Psoas muscle (tissue), 8 donors: ENCODE measurements around the gene C3orf80. TPM values are rescaled to one million over a fixed set of nuclear protein-coding genes. Genes with fewer than 3 reads are reported as not detected.

ENCODE experiments used
- ATAC-seq, 4 donors: fragments of 200-7000 bp; cut with Tn5 transposase; one replicate each; pipeline ENCODE4 v1.9.1; 2020; ENCODE audit warnings: moderate library complexity in 3 of 4, mild to moderate bottlenecking in 2 of 4
- DNase-seq, 2 donors: peaks; one replicate each; pipeline ENCODE4 v3.0.0-alpha.2; 2020
- H3K27ac ChIP-seq: fragments of 200-600 bp; one replicate; pipeline ENCODE4 v1.8.0; 2022
- H3K27me3 ChIP-seq, 3 donors: fragments of 200-600 bp in 1 of 3; one replicate each; pipeline versions ENCODE4 v1.6.1 to v1.8.0; 2013 to 2022; ENCODE audit warnings: low read length in 2 of 3, mild to moderate bottlenecking in 2 of 3, moderate library complexity in 1 of 3; ENCODE audit not compliant: insufficient read depth in 3 of 3
- H3K36me3 ChIP-seq, 2 donors: fragments of 200-600 bp in 1 of 2; one replicate each; pipeline versions ENCODE4 v1.6.1 to v1.8.0; 2013 to 2022; ENCODE audit warnings: low read depth in 1 of 2, mild to moderate bottlenecking in 1 of 2, moderate library complexity in 1 of 2; ENCODE audit not compliant: insufficient read depth in 1 of 2
- H3K4me1 ChIP-seq: fragments of 200-600 bp; one replicate; pipeline ENCODE4 v1.8.0; 2022
- H3K4me3 ChIP-seq: fragments of 200-600 bp; one replicate; pipeline ENCODE4 v1.8.0; 2022; ENCODE audit warnings: mild to moderate bottlenecking
- H3K9me3 ChIP-seq: fragments of 200-600 bp; one replicate; pipeline ENCODE4 v1.8.0; 2022
- WGBS, 3 donors: extraction: QIAGEN DNeasy Blood & Tissue Kit; methylation state at CpG; one replicate each; pipeline versions ENCODE4 v1.1.6 to v1.1.7; 2013; 5-methylcytosine and 5-hydroxymethylcytosine counted together
- intact Hi-C, 2 donors: fragments of 100-400 bp; cut with DNase I; formaldehyde crosslinking; loops; one replicate each; pipeline versions ENCODE4 v1.11.0 to v1.14.2; 2022
- polyA plus RNA-seq, 3 donors: library from polyadenylated mRNA; stranded (reverse); fragments of 200-250 nt; gene quantifications; one replicate each; pipeline ENCODE4 v1.2.3, GENCODE V29; 2013
- total RNA-seq, 4 donors: library from RNA; stranded (reverse); fragmentation: NEBNext Ultra II Directional in 2 of 4; extraction: Animal tissue kit (Norgen Biotek cat#: 25700) in 2 of 4; gene quantifications; one replicate each; pipeline versions ENCODE4 v1.2.1 to v1.2.4, GENCODE V29; 2021 to 2023
- TF ChIP-seq, protein P1 (sequence below): fragments of 200-600 bp; IDR thresholded peaks from one replicate; pipeline ENCODE4 v1.8.0; 2022; ENCODE audit warnings: antibody characterized with exemption
- donor health status: healthy with polysubstance abuse.
- donor health status: DM: no; HTN: no; CAD: no; lungs with moderate emphysema.
- donor health status: Bipolar disorder and iron deficiency.
- donor health status: healthy.
- donor health status: DM: yes; HTN: yes; CAD: no.
- donor health status: DM: no; HTN: no; CAD: no.
- donor health status: DM: no; HTN: no; CAD: no.
- donor health status: DM: yes; HTN: yes; CAD: no.

Gene C3orf80
- total and polyA plus RNA-seq, 7 donors: 0.04 to 0.26 (median 0.07) TPM; not detected in 3

DNA sequence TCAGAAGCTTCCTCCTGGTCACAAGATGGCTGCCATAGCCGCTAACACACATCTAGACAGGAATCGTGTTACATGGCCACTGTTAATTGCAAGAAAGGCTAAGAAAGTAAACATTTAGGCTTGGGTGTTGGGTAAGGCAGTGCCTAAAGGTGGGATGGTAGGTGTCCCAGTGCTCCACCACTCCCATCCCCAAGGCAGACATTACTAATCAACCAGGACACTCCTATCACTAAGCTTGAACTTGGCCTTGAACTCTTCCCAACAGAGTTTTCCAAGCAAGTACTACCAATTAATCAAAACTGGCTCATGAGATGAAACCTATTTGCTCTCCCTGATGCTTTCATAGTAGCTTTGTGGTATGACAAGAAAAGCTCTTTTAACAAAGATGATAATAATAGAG, 37.9 kb upstream of the C3orf80 start:
- ATAC-seq (no peak), DNase-seq (no peak)
- TF ChIP-seq, protein P1, sequence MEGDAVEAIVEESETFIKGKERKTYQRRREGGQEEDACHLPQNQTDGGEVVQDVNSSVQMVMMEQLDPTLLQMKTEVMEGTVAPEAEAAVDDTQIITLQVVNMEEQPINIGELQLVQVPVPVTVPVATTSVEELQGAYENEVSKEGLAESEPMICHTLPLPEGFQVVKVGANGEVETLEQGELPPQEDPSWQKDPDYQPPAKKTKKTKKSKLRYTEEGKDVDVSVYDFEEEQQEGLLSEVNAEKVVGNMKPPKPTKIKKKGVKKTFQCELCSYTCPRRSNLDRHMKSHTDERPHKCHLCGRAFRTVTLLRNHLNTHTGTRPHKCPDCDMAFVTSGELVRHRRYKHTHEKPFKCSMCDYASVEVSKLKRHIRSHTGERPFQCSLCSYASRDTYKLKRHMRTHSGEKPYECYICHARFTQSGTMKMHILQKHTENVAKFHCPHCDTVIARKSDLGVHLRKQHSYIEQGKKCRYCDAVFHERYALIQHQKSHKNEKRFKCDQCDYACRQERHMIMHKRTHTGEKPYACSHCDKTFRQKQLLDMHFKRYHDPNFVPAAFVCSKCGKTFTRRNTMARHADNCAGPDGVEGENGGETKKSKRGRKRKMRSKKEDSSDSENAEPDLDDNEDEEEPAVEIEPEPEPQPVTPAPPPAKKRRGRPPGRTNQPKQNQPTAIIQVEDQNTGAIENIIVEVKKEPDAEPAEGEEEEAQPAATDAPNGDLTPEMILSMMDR: no peak
- Histone ChIP-seq H3K4me1 (no peaks in the 10 kb centered on the region), H3K36me3 (no peaks in the 10 kb centered on the region), H3K27me3 (peaks cover 0 to 8% (median 3%) of the 10 kb centered on the region in 3 donors), H3K4me3 (no peak overlapping the region), H3K9me3 (no peaks in the 10 kb centered on the region), H3K27ac (no peak overlapping the region)
- WGBS, 3 donors: 81 to 96% (median 90%) methylated on average over 2 of the region's 2 CpGs
- intact Hi-C loops: no loop called here

DNA sequence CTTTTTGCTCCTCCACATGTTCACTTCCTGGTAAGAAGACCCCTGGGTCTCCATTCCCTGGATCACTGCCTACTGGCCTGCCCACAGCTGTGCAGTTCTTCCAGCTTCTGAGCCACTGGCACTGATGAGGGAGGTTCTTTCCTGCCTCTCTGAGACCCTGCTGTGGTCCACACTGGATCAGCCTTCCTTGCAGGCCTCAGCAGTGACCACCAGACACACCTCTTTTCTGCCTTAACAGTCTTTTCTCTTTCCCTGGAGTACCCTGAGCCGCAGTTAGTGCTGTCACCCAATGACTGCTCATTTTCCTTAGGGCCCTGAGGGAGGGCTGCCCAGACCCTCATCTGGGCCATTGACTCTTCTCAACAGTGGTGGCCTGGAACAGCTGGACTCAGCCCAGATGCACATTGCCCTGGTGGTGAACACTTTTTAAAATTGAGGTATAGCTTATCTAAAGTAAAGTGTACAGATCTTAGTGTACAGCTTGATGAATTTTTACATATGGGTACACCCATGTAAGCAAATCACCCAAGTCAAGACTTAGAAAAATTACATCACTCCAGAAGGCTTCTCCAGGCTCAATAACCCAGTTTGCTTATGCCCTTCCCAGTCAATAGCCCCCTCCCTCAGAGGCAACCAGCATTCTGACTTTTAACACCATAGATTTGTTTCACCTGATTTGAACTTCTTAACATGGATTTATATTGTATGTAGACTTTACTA, 32.8 kb upstream of the C3orf80 start:
- Histone ChIP-seq H3K4me3 (no peak overlapping the region), H3K4me1 (no peaks in the 10 kb centered on the region), H3K36me3 (no peaks in the 10 kb centered on the region), H3K9me3 (no peaks in the 10 kb centered on the region), H3K27me3 (peaks cover 0 to 3% (median 0%) of the 10 kb centered on the region in 3 donors), H3K27ac (no peak overlapping the region)
- DNase-seq: no peak
- 85 to 93% (median 88%) methylated on average over 1 of the region's 1 CpG for WGBS, 3 donors
- ATAC-seq: no peak
- TF ChIP-seq, protein P1: no peak
- intact Hi-C loops: no loop called here

DNA sequence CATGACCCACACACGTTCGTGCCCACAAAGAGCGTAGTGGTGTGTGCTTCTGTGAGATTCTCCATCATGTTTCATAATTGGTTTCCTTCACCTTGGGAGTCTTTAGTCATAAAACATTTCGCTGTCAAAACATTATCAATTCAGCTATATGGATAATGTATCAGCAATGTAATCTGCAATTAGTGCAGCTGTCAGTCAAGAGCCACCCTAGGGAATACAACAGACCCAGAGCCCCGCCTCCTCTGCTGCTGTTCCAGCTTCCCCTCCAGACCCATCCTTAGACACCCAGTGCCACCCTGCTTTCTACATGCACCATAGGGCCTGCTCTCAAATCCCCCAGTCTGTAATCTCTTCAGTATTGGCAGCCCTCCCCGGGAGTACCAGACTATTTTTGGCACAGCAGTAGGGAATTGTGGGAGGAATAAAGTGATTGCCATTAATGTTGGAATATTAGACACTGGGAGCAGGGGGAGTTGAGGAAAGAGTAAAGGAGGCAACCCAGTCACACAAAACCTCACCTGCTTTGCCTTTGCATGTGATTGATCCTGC, 31.5 kb upstream of the C3orf80 start:
- ATAC-seq (no peak), DNase-seq (no peak)
- intact Hi-C loops: no loop called here
- no peak overlapping the region for H3K4me3 ChIP-seq
- no peaks in the 10 kb centered on the region for H3K4me1 ChIP-seq
- H3K9me3 ChIP-seq: no peaks in the 10 kb centered on the region
- no peak overlapping the region for H3K27ac ChIP-seq
- TF ChIP-seq, protein P1: no peak
- H3K27me3 ChIP-seq: no peaks in the 10 kb centered on the region
- 72 to 77% (median 76%) methylated on average over 6 of the region's 6 CpGs for WGBS, 3 donors
- H3K36me3 ChIP-seq: no peaks in the 10 kb centered on the region

DNA sequence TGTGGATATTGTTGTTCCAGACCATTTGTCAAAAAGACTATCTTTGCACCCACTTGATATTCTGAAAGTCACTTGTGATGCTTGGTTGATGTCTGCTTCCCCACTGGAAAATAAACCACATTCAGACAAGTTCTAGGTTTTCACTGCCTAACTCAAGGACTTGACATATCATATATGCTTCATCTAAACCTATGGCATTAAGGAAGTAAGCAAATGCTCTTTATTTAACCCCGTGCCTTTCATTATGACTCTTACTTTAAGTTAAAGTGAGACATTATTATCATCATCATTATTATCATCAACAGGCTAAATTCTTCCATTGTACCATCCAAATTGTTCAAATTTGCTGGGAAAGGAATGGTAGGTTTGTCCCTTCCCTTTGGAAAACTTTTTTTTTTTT, 30.8 kb upstream of the C3orf80 start:
- 83 to 91% (median 87%) methylated on average over 1 of the region's 1 CpG for WGBS, 3 donors
- intact Hi-C loops: no loop called here

More for the DNA sequence above, 30.8 kb upstream of the C3orf80 start:
- Histone ChIP-seq H3K36me3 (no peaks in the 10 kb centered on the region), H3K4me1 (no peaks in the 10 kb centered on the region), H3K9me3 (no peaks in the 10 kb centered on the region), H3K4me3 (no peak overlapping the region), H3K27me3 (no peaks in the 10 kb centered on the region), H3K27ac (no peak overlapping the region)
- DNase-seq: no peak
- TF ChIP-seq, protein P1: no peak
- no peak for ATAC-seq
